Non-pigmented ciliary epithelial cell (primary cell): ENCODE results near the gene TIPARP.
"Not testable (repeated sequence)": the region's sequence is repeated elsewhere in the genome, so short reads cannot be mapped to it uniquely, and the experiment has no call there.

ENCODE experiments used
- DNase-seq: peaks from one replicate; pipeline ENCODE4 v3.0.0-alpha.2; 2010; ENCODE audit warnings: low read depth

The TIPARP gene

GRCh38 chr3:156716105-156716862, 41.9 kb downstream of the TIPARP start:
- DNase-seq = no peak

DNA sequence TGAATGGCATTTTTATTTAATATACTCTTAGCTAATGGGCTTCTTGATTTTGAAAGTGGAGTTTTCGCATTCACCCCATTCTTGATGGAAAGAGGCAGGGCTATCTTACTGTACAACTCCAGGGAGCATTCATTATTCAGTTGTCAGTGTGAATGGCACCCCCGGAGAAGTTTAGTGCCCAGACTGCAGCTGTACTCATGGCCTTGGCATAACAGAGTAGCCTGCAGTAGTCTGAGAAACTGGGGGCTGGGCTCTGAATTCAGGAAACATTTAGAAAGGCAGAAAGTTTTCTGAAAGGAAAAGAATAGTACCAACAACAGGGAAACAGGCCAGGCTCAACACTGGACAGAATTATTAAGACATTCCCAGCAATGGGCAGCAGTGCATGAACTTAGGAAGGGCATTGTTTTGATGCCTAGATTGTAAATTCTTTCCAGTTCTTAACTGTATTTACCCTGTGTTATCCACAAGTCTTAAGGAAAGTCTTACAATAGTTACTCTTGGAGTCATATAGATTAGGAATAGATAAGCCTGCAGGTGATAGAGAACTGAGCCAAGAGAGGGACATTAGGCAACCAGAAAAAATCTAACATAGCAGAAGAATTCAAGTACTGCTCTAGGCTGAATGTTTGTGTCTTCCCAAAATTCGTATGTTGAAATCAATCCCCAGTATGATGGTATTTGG, 44.4 kb downstream of the TIPARP start:
- peak; percentile 23 for DNase-seq

- no peak for DNase-seq
Observed at GRCh38 chr3:156720826-156721225, 46.4 kb downstream of the TIPARP start.

GRCh38 chr3:156721687-156722618, 47.6 kb downstream of the TIPARP start:
- no peak for DNase-seq

GRCh38 chr3:156723182-156723619, 48.8 kb downstream of the TIPARP start:
- DNase-seq = no peak

DNA sequence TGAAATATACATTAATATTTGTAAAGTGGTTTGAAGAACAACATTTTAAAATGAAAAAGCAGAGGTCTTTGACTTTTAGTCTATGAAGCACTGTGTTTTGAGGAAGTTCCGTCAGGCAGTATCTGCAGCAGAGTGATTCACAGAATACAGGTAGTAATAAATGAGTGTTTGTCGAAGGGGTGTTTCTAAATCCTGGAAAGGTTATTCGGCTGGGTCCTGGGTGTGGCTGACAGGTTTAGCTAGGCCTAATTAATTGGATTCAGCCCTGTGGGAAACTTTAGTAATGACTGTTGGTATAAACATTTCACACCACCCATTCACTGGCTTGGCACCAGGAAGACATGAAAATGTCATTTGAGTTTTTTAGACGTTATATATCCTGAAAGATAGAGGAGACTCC, 51.3 kb downstream of the TIPARP start:
- DNase-seq = no peak

GRCh38 chr3:156726456-156726855, 52.1 kb downstream of the TIPARP start:
- DNase-seq = no peak

DNA sequence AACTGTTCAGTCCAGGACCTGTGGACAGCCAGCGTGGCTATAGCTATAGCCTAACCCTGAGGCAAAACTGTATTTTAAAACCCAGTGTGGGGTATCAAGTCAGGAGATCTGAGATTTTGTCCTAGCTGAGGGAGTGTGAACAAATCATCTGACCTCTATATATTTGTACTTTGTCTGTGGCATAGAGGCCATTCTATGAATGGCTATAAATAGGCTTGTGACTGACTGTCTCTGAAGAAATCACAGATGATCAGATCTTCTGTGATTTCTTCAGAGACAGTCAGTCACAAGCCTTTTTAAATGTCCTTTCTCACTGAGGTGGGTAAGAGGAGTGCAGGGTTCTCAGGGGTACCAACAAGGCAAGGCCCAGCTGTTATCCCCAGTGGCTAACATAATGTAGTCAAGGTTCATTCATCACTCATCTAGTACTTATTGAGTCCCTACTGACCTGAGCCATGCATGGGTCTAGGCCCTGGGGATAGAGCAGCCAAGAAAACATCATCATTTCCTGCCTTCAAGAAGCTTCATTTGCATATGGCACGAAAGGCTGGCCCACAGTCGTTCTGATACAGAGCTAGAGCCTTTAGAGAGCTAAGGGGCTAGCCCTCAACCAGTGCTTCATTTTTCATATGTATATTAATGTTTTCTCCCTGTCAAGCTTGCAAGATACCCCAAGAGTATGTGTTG, 53.3 kb downstream of the TIPARP start:
- no peak for DNase-seq

DNA sequence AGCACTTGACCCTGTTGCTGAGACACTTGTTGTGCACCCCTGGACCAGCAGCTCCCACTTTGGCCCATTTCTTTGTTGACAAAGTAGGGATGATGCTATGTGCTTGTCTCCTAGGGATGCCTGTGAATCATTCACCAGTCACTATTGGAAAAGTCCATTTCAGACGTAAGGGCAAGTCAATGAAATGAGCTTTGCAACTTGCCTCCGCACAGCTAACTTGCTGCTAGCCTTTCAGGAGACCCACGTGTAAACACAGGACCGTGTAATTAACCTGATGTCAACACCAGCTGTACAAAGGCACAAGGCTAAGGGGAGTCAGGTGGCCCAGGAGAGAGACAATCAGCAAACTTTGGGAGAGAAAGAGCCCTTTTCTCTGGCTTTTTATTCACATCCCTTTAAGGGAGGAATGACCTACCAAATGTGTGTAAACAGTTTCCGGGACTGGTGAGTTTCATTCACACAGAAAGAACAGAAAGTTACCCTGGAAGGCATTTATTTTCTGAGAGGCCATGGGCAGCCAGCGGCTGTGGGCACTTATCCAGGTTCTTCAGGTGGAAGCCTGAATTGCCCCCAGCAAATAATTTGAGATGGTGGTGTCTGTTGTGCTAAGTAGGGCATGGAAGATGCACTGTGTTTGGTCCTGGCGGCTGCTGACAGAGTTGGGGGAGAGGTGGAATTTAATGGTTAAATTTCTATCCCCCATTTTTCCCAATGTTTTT, 54.0 kb downstream of the TIPARP start:
- no peak for DNase-seq

DNA sequence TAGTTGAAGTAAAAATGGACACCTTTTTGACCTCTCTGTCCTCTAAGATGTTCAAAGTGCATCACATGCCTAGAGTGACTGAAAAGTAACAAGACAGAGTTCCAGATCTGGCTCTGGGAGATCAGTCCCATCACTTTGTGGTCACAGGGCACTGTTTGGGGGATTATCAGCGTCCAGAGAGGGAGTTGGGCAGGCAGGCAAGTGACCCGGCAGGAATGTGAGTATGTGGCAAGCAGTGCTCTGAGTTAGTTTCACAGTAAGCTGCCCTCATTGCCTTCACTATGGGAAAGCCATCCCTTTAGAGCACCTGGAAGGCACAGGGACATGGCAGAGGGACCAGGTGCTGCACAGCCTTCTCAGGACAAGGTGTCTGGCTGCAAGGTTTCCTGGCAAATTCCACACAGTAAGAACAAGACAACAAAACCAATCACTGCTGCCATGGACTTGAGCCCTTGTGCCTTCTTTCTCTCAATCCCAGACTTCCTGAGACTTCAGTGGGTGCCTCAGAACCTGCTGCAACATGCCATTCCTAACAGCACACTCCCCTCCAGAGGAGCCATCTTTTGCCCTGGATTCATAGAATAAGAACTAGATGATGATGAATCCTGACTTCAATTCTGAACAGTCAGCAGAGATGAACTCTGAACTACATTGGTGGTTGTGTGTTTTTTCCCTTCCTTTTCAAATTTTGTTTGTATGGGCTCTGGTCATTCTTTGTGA, 55.2 kb downstream of the TIPARP start:
- no peak for DNase-seq

DNA sequence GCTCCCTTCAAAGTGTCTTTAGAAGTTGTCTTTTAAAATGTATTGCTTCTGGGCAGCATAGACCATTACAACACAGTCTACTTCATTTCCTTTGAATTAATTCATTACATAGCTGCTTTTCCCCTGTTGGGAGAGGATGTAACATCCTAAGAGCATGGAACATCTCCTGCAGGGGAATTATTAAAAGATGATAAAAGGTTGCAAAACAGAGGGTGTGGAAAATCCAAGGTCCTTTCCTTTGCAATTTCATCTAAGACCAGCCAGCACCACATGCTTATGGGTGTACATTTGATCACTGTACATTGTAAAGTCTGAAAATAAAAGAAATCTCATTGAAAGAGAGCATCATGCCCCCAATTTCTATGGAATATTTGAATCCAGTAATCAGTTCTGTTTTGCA, 57.4 kb downstream of the TIPARP start:
- no peak for DNase-seq

DNA sequence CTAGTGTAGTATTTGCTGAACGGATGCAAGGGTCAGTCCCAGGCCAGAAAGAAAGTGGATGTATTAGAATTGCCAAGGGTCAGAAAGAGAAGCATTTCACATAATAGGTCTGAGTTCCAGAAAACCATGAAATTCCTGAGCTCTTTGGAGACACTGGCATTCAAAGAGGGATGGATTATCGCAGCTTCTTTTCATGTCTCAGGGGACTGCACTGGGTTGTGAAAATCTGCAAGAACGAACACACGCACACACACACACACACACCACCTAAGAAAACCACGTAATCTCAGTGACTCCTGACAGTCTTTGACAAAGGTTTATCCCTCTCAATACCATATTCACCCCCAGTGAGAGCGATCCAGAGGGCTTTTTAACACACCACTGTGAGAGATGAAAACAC, 57.9 kb downstream of the TIPARP start:
- DNase-seq = no peak

DNA sequence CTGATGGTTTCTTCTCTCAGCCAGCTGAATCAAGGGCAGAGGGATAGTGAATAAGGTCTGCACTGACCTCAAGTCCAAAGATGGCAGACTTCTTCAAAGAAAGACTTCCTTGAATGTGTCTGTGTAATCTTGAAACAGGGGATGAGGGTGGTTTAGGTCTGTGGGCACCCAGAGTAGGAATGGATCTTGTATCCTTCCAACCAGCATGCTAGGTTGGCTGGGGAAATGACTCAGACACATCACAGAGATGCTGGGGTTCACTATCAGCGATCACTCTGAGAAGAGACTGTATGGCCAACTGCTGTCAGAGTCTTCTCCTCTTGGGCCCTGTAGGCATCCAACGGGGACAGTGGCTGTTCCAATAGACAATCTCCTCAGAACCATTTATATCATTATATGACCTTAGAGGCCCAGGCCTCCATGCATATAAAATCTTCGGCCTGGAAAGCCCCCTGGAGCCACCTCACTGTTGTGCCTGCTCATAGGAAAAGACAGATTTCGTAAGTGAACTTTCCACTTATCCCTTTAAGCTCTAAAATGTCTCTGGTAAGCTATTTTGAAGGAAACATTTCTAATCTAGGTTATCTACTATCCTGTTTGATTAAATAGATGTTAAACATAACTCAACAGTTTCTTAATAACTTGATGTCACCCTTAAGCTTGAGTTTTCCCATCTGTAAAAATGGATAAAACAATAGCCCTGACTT, 58.5 kb downstream of the TIPARP start:
- DNase-seq = no peak

DNA sequence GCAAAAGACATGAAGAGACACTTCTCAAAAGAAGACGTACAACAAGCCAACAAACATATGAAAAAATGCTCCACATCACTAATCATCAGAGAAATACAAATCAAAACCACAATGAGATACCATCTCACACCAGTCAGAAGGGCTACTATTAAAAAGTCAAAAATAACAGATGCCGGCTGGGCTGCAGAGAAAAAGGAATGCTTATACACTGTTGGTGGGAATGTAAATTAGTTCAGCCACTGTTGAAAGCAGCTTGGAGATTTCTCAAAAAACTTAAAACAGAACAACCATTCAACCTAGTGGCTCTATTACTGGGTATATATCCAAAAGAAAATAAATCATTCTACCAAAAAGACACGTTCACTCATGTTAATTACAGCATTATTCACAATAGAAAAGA, 60.3 kb downstream of the TIPARP start:
- DNase-seq = not testable (repeated sequence)

DNA sequence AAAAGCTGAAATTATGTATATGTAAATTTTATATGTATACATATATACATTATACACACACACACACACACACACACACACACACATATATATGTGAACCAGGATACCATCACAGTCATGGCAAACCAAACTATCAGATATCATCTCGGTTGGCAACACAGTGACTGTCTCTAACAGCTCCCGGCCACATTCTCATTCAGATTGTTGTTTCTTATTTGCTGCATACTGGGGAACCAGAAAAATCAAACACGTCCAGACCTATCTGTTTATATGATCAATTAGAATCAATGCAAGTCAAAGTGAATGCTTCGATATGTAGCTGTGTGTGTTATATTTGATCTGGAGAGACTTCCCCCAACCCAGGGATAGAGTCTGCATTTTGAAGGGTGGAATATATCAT, 61.1 kb downstream of the TIPARP start:
- no peak for DNase-seq

- DNase-seq = not testable (repeated sequence)
Observed at GRCh38 chr3:156737049-156737448, 62.7 kb downstream of the TIPARP start.

DNA sequence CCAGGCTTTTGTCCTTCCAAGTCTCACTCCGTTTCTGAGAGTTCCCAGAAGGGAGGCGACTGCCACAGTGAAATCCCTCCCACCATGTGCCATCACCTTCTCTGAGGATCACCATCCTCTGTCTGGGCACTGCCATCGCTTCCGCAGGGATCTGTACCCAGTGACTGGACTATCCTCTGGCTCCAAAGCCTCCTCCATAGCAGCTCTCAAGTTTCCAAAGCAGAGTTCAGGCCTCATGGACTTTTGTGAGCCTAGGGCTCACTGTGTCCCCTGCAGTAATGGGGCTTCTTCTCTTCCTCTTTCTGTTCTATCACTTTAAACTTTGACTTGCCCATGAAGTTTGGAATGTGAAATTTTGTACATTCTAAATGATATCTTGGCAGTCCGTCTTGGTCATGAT, 63.9 kb downstream of the TIPARP start:
- no peak for DNase-seq

GRCh38 chr3:156739976-156740375, 65.6 kb downstream of the TIPARP start:
- DNase-seq = no peak

GRCh38 chr3:156740581-156740980, 66.2 kb downstream of the TIPARP start:
- DNase-seq = not testable (repeated sequence)

- DNase-seq = no peak
Observed at GRCh38 chr3:156741935-156742334, 67.5 kb downstream of the TIPARP start.
